ACC112 (cell line): ENCODE results near the gene ATG10.
A peak's percentile ranks its signal among the peaks of the same experiment; 100 is the strongest.

Experiments used
- H2AFZ ChIP-seq: fragments of 200-600 bp; sonication (generic); one replicate; pipeline ENCODE4 v1.6.0; 2017; ENCODE audit warnings: antibody characterized with exemption, low read length; ENCODE audit not compliant: unreplicated experiment
- H3K27ac ChIP-seq: fragments of 200-600 bp; sonication (generic); 2 replicates; pipeline ENCODE4 v1.5.1; 2014; ENCODE audit warnings: low read depth, mild to moderate bottlenecking, antibody characterized with exemption, low read length, moderate library complexity
- H3K27me3 ChIP-seq: fragments of 200-600 bp; sonication (generic); 2 replicates; pipeline ENCODE4 v1.6.1; 2014; ENCODE audit warnings: mild to moderate bottlenecking, antibody characterized with exemption, low read length, moderate library complexity, mixed read lengths; ENCODE audit not compliant: insufficient read depth
- H3K36me3 ChIP-seq: fragments of 200-600 bp; sonication (generic); 2 replicates; pipeline ENCODE4 v1.6.1; 2016; ENCODE audit warnings: mild to moderate bottlenecking, antibody characterized with exemption, low read length, moderate library complexity, mixed read lengths; ENCODE audit not compliant: insufficient read depth
- H3K4me1 ChIP-seq: fragments of 200-600 bp; sonication (generic); one replicate; pipeline ENCODE4 v1.6.1; 2016; ENCODE audit warnings: low read length, mixed read lengths; ENCODE audit not compliant: insufficient read depth, unreplicated experiment, control insufficient read depth
- H3K4me3 ChIP-seq: fragments of 200-600 bp; sonication (generic); 2 replicates; pipeline ENCODE4 v1.5.1; 2014; ENCODE audit warnings: mild to moderate bottlenecking, low read depth, low read length
- H3K79me2 ChIP-seq: fragments of 200-600 bp; sonication (generic); one replicate; pipeline ENCODE4 v1.6.0; 2016; ENCODE audit warnings: low read length; ENCODE audit not compliant: control insufficient read depth, unreplicated experiment, insufficient read depth

The ATG10 gene

GRCh38 chr5:82221020-82221419 is 249.2 kb downstream of the ATG10 start:
- Histone ChIP-seq H2AFZ (no peak overlapping the region), H3K27me3 (no peaks in the 10 kb centered on the region), H3K36me3 (no peaks in the 10 kb centered on the region), H3K4me3 (no peak overlapping the region), H3K27ac (no peak overlapping the region), H3K4me1 (no peaks in the 10 kb centered on the region), H3K79me2 (no peaks in the 10 kb centered on the region)

DNA sequence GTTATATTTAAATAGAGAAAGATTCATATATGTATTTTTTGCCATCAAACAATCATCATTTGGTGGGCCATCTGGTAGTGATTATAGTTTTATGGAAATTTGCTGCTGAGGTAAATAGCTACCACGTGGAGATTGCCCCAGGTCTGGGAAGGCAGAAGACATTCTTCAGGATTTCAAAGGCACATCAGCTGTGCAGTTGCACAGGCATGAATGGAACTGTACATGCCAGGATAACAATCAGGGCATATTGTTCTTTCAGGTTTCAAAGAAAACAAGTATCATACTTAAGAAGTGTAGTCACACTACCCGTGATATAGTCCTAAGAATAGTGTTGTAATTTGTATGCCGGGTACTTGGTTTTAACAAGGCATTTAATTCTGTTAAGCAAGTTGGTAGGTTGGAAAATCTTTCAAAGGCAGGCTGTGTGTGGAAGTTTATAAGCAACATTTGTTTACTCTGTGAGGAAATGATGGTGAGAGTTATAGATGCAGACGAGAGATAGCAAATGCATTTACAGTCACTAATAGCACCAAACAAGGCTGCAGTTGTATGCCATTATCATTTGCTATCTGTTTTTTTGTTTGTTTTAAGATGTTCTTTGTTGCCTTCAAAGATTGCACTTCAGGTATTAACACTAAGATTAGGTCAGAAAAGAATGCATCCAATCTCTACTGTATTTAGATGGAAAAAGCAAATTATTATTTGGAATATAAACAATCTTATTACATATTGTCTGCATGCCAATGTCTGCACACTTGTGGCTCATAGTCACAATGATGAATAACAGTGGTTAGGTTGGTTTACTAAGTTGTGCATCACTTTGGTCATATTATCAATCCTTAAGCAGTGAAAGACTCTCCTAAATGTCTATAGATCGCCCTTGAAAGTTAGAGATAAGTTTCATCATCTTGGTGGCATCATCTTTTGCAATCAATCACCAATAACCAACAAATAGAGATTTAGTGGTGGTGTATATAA is 251.1 kb downstream of the ATG10 start:
- H2AFZ ChIP-seq, result no peak overlapping the region

GRCh38 chr5:82225525-82226172 is 253.8 kb downstream of the ATG10 start:
- Histone ChIP-seq H3K27me3 (no peaks in the 10 kb centered on the region), H3K36me3 (no peaks in the 10 kb centered on the region), H3K4me1 (no peaks in the 10 kb centered on the region), H3K4me3 (no peak overlapping the region), H3K27ac (no peak overlapping the region), H3K79me2 (no peaks in the 10 kb centered on the region), H2AFZ (peak overlapping the region; percentile 53)

More for the DNA sequence above, 251.1 kb downstream of the ATG10 start:
- Histone ChIP-seq H3K27ac (no peak overlapping the region), H3K79me2 (no peaks in the 10 kb centered on the region), H3K4me1 (no peaks in the 10 kb centered on the region), H3K27me3 (no peaks in the 10 kb centered on the region), H3K36me3 (no peaks in the 10 kb centered on the region), H3K4me3 (no peak overlapping the region)

- H3K79me2 ChIP-seq, result no peaks in the 10 kb centered on the region
- H3K27me3 ChIP-seq, result no peaks in the 10 kb centered on the region
- H3K36me3 ChIP-seq, result no peaks in the 10 kb centered on the region
- H3K27ac ChIP-seq, result no peak overlapping the region
- H3K4me1 ChIP-seq, result no peaks in the 10 kb centered on the region
- H2AFZ ChIP-seq, result no peak overlapping the region
- H3K4me3 ChIP-seq, result no peak overlapping the region
These were observed 263.1 kb downstream of the ATG10 start for GRCh38 chr5:82234885-82235284.

DNA sequence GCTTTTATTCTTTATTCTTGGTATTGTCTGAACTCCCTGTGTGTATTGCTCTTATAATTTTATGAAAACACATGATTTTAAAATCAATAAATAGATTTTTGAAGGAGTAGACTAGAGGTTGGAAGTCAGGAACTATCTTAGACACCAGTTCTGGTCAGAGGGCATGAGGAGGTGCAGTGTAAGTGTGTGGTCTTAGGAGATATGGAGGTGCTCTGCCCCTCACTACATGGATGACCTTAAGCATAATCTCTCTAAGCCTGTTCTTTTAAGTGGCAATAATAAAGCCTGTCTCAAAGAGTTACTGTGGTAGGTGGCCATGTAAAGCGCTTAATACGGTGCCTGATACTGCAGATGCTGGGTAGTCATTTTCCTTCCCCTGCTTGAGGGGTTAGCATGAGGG is 272.3 kb downstream of the ATG10 start:
- Histone ChIP-seq H3K4me3 (no peak overlapping the region), H3K4me1 (no peaks in the 10 kb centered on the region), H3K36me3 (peaks cover 6% of the 10 kb centered on the region; the same call in 1 of the 2 replicates)

GRCh38 chr5:82244854-82245635 is 273.2 kb downstream of the ATG10 start:
- Histone ChIP-seq H3K27me3 (no peaks in the 10 kb centered on the region), H3K79me2 (no peaks in the 10 kb centered on the region), H3K4me3 (no peak overlapping the region), H3K36me3 (peaks cover 6% of the 10 kb centered on the region; the same call in 1 of the 2 replicates), H3K4me1 (no peaks in the 10 kb centered on the region), H2AFZ (no peak overlapping the region), H3K27ac (no peak overlapping the region)

More for the DNA sequence above, 272.3 kb downstream of the ATG10 start:
- Histone ChIP-seq H2AFZ (no peak overlapping the region), H3K79me2 (no peaks in the 10 kb centered on the region), H3K27me3 (no peaks in the 10 kb centered on the region), H3K27ac (no peak overlapping the region)

DNA sequence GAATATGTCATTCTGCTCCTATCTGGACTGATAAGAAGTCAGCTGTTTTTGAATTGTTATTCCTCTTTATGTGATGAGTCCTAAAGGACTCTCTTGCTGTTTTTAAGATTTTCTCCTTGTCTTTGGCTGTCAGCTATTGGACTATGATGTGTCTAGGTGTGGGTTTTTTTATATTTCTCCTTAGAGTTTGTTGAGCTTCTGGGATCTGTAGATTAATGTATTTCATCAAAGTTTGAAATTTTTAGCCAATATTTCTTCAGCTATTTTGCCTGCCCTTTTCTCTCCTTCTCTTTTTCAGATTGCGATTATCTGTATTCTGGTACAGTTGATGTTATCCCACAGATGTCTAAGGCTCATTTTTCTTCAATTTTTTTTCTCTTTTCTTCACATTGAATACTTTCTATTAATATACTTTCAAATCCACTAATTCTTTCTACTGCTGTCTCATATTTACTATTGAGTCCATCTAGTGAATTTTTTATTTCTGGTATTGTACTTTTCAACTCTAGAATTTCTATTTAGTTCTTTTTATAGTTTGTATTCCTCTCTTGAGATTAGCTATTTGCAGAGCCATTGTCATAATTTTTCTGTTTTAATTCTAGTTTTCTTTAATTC is 275.2 kb downstream of the ATG10 start:
- Histone ChIP-seq H3K4me3 (no peak overlapping the region), H3K4me1 (no peaks in the 10 kb centered on the region), H2AFZ (no peak overlapping the region), H3K27me3 (no peaks in the 10 kb centered on the region), H3K27ac (no peak overlapping the region), H3K36me3 (peaks cover 6% of the 10 kb centered on the region; the same call in 1 of the 2 replicates), H3K79me2 (no peaks in the 10 kb centered on the region)

GRCh38 chr5:82252744-82253143 is 280.9 kb downstream of the ATG10 start:
- Histone ChIP-seq H3K79me2 (no peaks in the 10 kb centered on the region), H3K27me3 (no peaks in the 10 kb centered on the region), H3K36me3 (peaks cover 5% of the 10 kb centered on the region; the same call in 1 of the 2 replicates), H3K4me3 (no peak overlapping the region), H3K27ac (no peak overlapping the region), H2AFZ (no peak overlapping the region), H3K4me1 (no peaks in the 10 kb centered on the region)

DNA sequence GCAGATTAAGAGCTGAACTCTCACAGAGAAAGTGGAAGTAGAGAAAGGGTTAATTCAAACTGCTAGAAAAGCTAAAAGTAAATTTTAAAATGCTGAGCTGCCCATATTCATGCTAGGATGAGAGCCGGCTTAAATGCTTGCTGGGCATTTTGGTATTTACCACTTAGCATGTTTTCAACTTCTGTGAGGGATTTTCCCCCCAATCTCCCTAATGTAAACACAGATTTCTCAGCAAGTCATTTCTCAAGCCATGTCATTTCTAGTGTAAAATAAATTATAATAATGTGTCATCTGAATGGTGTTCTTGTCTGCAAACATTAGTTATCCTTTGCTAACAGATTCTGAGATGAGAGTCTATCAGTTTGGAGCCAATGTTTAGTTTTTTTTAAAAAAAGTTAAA is 284.0 kb downstream of the ATG10 start:
- no peak overlapping the region for H3K4me3 ChIP-seq
- no peaks in the 10 kb centered on the region for H3K4me1 ChIP-seq
- no peaks in the 10 kb centered on the region for H3K36me3 ChIP-seq
- no peaks in the 10 kb centered on the region for H3K27me3 ChIP-seq
- H2AFZ ChIP-seq, result no peak overlapping the region
- H3K27ac ChIP-seq, result no peak overlapping the region
- no peaks in the 10 kb centered on the region for H3K79me2 ChIP-seq

DNA sequence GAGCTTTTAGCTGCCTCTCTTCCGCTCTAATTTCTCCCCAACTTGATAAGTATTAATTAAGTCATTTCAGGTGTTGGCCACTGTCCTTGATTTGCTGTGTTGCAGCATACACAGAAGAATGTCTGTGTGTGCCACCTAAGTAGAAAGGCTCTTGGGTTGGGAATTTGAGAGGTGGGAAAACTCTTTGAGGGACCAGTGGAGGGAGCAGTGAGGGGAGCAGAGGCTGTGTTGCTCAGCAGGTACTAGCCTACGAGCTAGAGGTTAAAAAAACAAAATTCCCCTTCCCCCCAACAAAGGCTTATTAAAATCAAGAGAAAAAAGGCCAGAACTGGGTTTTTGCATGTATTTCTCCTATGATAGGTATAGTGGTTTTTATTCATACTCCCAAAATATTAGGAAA is 285.4 kb downstream of the ATG10 start:
- H3K27me3 ChIP-seq, result no peaks in the 10 kb centered on the region
- no peaks in the 10 kb centered on the region for H3K36me3 ChIP-seq
- H3K79me2 ChIP-seq, result no peaks in the 10 kb centered on the region
- H3K4me1 ChIP-seq, result no peaks in the 10 kb centered on the region
- H3K4me3 ChIP-seq, result no peak overlapping the region
- no peak overlapping the region for H2AFZ ChIP-seq
- no peak overlapping the region for H3K27ac ChIP-seq
